ENCODE data around the gene H19.

The H19 gene

GRCh38 chr11:1982873-1983600 is 14.6 kb downstream of the H19 start:
- DNase-seq: no peak

GRCh38 chr11:1979607-1980006 is 18.0 kb downstream of the H19 start:
- DNase-seq: no peak

GRCh38 chr11:1978720-1979473 is 18.7 kb downstream of the H19 start:
- no peak for DNase-seq

GRCh38 chr11:1975185-1975584 is 22.5 kb downstream of the H19 start:
- no peak for DNase-seq

GRCh38 chr11:1970956-1971355 is 26.7 kb downstream of the H19 start:
- DNase-seq: no peak

- DNase-seq: no peak
Measured at GRCh38 chr11:1969776-1970175, 27.9 kb downstream of the H19 start.

GRCh38 chr11:1969035-1969434 is 28.6 kb downstream of the H19 start:
- DNase-seq: no peak

- no peak for DNase-seq
Measured at GRCh38 chr11:1968454-1969002, 29.1 kb downstream of the H19 start.

- DNase-seq: no peak
Measured at GRCh38 chr11:1967641-1968225, 29.9 kb downstream of the H19 start.

GRCh38 chr11:1966531-1966930 is 31.1 kb downstream of the H19 start:
- DNase-seq: no peak

- DNase-seq: no peak
Measured at GRCh38 chr11:1964955-1965354, 32.7 kb downstream of the H19 start.

- no peak for DNase-seq
Measured at GRCh38 chr11:1964348-1964747, 33.3 kb downstream of the H19 start.

- no peak for DNase-seq
Measured at GRCh38 chr11:1963864-1964263, 33.8 kb downstream of the H19 start.

GRCh38 chr11:1959786-1960185 is 37.9 kb downstream of the H19 start:
- no peak for DNase-seq

GRCh38 chr11:1958367-1958766 is 39.3 kb downstream of the H19 start:
- no peak for DNase-seq

GRCh38 chr11:1953489-1954266 is 44.0 kb downstream of the H19 start:
- DNase-seq: no peak

GRCh38 chr11:1952806-1953482 is 44.7 kb downstream of the H19 start:
- no peak for DNase-seq

GRCh38 chr11:1949922-1950321 is 47.7 kb downstream of the H19 start:
- no peak for DNase-seq

GRCh38 chr11:1949302-1949701 is 48.3 kb downstream of the H19 start:
- DNase-seq: no peak

GRCh38 chr11:1948389-1948788 is 49.3 kb downstream of the H19 start:
- no peak for DNase-seq

GRCh38 chr11:1947592-1948237 is 49.9 kb downstream of the H19 start:
- DNase-seq: no peak
